GM12872 (cell line): Measurements from ENCODE around the gene SEC61A2.

Experiments
- TF ChIP-seq, protein P1 (sequence below): IDR thresholded peaks from 3 replicates; pipeline ENCODE4 v1.5.1; 2011; ENCODE audit warnings: low read depth, mild to moderate bottlenecking, low read length, moderate library complexity; ENCODE audit not compliant: insufficient read depth

SEC61A2 gene

DNA sequence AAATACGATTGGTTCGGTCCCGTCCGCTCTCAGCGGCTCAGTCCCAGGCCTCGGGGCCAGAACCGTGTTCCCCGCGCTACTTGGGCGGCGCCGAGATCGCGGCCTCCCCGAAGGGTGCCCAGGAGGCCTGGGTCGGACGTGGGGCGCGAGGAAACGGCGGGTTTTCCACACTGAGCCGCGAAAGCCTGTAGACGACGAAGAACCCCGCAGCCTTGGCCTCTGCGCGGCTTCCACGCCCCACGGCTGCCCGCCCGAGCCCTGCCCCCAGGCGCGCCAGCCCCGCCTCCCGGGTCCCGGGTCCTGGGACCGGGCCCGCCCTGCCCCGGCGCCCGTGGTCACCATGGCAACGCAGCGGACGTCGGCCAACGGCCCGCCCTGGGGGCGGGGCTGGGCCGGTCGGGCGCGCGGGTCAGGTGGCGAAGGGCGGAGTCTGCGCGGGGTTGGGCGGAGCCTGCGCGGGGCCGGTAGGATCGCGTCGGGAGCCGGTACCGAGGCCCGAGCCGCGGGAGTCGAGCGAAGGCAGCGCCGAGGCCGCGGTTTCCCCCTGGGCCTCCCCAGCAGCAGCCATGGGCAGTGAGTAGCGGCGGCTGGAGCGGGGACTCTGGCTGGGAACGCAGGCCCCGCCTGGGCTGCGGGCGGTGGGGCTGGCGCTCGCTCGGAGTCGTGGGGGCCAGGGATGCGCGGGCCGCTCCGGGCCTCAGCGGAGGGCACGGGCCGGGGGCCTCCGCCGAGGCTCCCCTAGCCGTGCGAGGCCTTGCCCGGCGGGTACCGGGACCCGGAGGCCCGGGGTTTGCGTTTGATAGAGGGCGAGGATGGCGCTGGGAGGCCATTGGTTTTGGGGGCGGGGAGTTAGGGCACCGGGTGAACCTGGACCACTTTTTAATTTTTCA is at the start of gene SEC61A2:
SEC61A2 (plus strand) TSS at position 456 of the 890 bp plus-strand sequence; CDS start at position 567, 111 bp downstream.
- TF ChIP-seq, protein P1, sequence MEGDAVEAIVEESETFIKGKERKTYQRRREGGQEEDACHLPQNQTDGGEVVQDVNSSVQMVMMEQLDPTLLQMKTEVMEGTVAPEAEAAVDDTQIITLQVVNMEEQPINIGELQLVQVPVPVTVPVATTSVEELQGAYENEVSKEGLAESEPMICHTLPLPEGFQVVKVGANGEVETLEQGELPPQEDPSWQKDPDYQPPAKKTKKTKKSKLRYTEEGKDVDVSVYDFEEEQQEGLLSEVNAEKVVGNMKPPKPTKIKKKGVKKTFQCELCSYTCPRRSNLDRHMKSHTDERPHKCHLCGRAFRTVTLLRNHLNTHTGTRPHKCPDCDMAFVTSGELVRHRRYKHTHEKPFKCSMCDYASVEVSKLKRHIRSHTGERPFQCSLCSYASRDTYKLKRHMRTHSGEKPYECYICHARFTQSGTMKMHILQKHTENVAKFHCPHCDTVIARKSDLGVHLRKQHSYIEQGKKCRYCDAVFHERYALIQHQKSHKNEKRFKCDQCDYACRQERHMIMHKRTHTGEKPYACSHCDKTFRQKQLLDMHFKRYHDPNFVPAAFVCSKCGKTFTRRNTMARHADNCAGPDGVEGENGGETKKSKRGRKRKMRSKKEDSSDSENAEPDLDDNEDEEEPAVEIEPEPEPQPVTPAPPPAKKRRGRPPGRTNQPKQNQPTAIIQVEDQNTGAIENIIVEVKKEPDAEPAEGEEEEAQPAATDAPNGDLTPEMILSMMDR, result no peak

DNA sequence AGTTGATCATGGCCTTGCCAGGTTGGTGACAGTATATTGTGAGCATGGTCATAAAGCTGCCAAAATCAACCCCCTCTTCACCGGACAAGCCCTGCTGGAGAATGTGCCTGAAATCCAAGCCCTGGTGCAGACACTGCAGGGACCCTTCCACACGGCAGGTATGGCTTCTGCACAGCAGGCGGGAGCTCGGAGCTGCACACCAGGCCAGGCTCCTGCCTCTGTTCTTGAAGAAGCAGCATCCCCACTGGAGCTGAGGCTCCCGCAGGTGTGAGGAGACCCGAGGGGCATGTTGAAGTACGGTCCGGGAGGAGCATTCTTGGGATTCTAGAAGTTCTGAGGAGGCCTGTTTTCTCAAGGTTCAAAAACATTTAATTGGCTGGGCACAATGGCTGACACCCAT is 48.0 kb upstream of the SEC61A2 start:
- TF ChIP-seq, protein P1, result no peak

GRCh38 chr10:12081879-12082557 is 47.5 kb upstream of the SEC61A2 start:
- TF ChIP-seq, protein P1, result no peak

DNA sequence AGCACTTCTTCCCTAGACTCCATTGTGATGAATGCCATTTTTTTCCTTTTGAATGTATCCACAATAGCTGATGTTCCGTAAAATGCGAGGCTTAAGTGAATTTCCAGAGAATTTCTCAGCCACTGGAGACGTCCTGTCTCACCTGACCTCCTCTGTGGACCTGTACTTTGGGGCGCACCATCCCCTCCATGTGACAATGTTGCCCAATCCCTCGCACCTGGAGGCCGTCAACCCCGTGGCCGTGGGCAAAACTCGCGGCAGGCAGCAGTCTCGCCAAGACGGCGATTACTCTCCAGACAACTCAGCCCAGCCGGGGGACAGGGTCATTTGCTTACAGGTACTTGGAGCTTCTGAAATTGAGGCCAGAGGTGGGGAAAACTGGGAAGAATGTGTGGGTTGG is 40.6 kb upstream of the SEC61A2 start:
- TF ChIP-seq, protein P1, result no peak

DNA sequence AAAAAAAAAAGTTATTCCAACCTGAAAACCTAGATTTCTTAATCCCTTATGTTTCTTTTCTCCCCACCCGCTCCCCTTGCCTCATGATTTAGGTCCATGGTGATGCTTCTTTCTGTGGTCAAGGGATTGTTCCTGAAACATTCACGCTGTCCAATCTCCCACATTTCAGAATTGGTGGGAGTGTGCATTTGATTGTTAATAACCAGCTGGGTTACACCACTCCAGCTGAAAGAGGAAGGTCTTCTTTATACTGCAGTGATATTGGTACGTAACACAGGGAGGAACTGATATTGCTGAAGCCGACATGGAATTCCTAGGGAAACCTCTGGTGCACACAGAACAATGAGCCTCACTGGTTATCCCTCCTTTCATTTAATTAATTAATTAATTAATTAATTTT is 38.1 kb upstream of the SEC61A2 start:
- TF ChIP-seq, protein P1, result no peak

- TF ChIP-seq, protein P1, result no peak
Observed at GRCh38 chr10:12097791-12098190, 31.7 kb upstream of the SEC61A2 start.

- TF ChIP-seq, protein P1, result no peak
Observed at GRCh38 chr10:12098966-12099365, 30.5 kb upstream of the SEC61A2 start.
